GM11168 (cell line): ENCODE data around the gene PRTN3.
"Not testable (repeated sequence)": the region's sequence is repeated elsewhere in the genome, so short reads cannot be mapped to it uniquely, and the experiment has no call there.

Experiments used
- in situ Hi-C: fragments of 300-500 bp; cut with MboI; formaldehyde crosslinking; loops from one replicate; pipeline ENCODE4 v1.12.0; 2022; ENCODE audit warnings: low sequenced_read_pairs; ENCODE audit not compliant: unreplicated experiment

Gene PRTN3

DNA sequence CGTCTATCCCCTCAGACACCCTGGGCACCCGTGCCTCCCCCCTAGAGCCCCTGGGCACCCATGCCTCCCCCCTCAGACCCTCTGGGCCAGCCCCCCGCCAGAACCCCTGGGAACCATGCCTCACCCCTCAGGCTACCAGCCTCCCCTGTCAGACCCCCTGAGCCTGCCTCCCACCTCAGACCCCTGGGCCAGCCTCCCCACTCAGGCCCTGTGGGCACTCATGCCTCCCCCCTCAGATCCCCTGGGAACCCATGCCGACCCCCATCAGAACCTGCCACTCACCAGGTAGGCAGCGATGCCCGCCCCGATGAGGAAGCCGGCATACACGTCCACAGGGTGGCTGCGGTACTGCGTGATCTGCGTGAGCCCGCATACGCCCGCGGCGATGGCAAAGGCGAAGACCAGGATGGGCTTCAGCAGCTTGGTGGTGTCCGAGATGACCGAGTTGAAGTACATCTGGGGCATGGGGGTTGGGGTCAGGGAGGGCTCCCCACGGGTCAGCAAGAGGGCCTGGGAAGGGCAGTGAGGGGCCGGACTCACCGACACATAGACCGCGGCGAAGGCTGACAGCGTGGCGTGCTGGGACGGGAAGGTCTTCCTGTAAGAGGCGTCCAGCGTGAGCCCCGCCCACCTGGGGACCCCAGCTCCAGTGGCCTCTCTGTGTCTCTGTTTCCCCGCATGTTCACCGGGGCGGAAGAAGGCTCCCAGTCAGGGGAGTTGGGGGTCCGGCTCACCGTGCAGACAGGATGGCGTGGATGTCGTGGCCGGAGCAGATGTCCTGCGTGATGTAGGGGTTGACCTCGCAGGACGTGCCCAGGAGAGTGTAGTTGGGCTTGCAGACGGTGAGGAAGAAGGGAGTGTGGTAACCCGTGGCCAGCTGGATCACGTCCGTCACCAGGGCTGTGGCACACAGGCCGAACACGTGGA, 26.4 kb upstream of the PRTN3 start:
- in situ Hi-C loops, result no loop called here

- in situ Hi-C loops, result no loop called here
Measured at GRCh38 chr19:815079-815774, 25.6 kb upstream of the PRTN3 start.

DNA sequence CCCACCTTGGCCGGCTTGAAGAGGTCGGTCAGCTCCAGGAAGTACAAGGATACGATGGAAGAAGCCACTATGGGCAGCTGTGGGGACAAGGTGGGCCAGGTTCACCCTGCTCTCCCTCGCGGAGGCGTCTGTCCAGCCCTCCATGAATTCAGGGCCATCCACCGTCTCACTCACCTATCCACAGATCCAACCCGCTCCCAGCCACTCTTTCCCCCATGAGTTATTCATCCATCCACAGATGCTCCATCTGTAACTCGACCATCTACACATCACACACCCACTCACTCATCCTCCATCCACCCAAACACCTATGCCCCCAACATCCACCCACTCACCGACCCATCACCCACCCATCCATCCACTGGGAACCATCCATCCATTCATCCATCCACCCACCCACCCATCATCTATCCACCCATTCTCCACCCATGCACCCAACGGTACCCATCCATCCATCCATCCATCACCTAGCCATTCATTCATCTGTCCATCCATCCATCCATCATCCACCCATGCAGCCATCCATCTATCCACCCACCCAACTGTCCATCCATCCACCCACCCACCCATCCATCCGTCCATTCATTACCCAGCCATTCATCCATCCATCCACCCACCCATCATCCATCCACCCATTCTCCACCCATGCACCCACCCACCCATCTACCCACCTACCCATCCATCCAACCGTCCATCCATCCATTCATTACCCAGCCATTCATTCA, 24.9 kb upstream of the PRTN3 start:
- in situ Hi-C loops, result no loop called here

GRCh38 chr19:816500-816857, 24.3 kb upstream of the PRTN3 start:
- in situ Hi-C loops, result no loop called here

DNA sequence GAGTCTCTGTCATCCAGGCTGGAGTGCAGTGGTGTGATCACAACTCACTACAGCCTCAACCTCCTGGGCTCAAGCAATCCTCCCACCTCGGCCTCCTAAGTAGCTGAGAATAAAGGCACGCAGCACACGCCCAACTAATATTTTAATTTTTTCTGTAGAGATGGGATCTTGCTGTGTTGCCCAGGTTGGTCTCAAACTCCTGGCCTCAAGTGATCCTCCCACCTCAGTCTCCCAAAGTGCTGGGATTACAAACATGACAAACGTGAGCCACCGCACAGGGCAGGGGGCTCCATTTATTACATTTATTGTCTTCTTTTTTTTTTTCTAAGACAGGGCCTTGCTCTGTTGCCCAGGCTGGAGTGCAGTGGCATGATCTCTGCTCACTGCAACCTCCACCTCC, 20.6 kb upstream of the PRTN3 start:
- in situ Hi-C loops, result not testable (repeated sequence)

GRCh38 chr19:821231-821824, 19.5 kb upstream of the PRTN3 start:
- in situ Hi-C loops, result no loop called here

DNA sequence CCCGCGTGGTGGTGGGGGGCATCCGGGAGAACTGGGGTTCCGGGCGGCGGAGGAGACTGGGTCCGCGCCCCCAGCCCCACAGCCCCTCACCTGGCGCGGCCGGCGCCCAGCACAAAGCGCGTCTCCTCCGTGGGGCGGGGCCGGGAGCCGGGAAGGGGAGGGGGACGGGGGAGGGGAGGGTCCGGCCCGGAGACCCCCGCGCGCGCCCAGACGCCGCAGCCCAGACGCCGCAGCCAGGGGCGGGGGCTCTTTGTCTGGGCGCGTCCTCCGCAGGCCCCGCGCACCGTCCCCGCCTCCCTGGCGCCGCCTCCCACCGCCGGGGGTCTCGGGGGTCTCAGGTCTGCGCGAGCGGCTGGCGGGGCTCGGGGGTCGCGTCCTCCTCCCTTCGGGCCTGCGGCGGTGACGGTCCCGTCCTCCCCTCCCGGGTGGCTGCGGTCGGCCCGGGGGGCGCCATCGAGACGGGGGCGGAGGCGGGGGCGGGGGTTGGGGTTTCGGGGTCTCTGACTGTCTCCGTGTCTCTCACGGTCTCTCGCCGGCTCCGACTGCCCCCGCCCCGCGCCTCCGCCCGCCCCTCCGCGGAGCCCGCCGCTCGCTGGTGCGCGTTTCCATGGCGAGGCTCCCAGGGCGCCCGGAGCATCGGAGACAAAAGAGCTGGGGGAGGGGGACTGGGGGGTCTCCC, 18.8 kb upstream of the PRTN3 start, which contains the start of gene PLPPR3:
TSS of gene PLPPR3 (minus strand) at position 131 of the 679 bp plus-strand sequence. CDS start 396 bp downstream, outside the sequence.
- in situ Hi-C loops, result no loop called here

DNA sequence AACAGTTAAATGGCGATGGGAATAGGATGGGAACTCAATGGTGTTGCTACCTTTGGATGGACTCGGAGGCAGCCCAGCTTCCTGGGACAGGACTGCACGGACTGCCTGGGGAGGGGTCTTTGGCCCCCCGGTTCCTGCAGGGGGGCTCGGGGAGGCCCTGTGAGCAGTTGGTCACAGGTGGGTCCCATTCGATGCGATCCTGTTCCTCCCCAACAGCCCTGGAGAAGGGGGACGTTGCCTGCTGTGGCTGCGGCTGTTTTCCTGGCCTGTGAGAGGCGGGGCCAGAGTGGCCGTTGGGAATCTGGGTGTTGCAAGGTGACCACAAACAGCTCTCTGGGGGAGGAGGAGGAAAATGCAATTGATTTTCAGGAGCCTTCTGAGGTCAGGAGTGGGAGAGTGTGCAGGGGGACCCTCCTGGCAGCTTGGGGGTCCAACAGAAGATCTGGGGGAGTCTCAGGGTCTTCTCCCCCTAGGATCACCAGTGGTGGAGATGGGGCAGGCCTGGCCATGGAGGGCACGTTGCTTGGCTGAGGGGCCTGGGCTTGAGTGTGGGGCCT, 17.2 kb upstream of the PRTN3 start:
- in situ Hi-C loops, result no loop called here

- in situ Hi-C loops, result no loop called here
Measured at GRCh38 chr19:824885-825284, 15.9 kb upstream of the PRTN3 start.

GRCh38 chr19:825897-826644, 14.7 kb upstream of the PRTN3 start:
- in situ Hi-C loops, result no loop called here

GRCh38 chr19:827314-827709, 13.5 kb upstream of the PRTN3 start:
- in situ Hi-C loops, result no loop called here

DNA sequence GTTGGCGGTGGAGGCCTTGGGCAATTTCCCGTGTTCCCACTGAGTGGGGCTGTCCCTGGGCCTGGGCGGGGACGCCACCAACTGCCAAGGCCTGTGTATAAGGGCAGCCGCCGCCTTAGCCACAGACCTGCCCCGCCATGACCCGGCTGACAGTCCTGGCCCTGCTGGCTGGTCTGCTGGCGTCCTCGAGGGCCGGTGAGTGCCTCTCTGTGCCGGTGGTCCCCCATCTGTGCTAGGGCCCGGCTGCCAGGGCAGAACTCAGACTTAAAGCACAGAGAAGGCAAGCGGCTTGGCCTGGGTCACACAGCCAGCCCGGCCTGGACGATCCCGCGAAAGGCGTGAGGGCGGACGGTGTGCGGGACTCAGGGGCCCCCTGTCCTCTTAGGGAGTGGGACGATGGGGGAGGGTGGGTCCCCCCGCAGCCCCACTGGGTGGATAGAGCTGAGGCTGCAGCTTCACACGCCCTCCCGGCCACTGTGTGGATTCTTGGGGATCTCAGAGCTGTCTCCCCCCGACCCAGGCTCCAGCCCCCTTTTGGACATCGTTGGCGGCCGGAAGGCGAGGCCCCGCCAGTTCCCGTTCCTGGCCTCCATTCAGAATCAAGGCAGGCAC, 13.0 kb upstream of the PRTN3 start, which contains the start of gene AZU1:
TSS of gene AZU1 (plus strand) at position 128 of the 612 bp plus-strand sequence. CDS start at position 138, 10 bp downstream.
- in situ Hi-C loops, result no loop called here

DNA sequence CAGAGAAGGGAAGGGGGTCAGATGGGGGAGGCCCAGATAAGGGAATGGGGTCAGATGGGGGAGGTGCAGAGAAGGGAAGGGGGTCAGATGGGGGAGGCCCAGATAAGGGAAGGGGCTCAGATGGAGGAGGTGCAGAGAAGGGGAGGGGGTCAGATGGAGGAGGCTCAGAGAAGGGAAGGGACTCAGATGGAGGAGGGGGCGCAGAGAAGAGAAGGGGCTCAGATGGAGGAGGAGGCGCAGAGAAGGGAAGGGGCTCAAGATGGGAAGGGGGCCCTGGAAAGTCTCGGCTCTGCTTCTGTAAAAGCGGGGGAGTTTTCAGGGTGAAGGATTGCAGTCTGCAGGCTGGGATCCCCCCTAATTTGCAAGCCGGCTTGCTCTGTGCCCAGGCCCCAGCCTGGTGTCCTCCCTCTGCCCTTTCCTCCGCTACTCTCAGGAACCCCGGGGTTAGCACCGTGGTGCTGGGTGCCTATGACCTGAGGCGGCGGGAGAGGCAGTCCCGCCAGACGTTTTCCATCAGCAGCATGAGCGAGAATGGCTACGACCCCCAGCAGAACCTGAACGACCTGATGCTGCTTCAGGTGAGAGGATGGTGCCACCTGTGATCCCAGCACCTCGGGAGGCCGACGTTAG, 11.6 kb upstream of the PRTN3 start:
- in situ Hi-C loops, result no loop called here

DNA sequence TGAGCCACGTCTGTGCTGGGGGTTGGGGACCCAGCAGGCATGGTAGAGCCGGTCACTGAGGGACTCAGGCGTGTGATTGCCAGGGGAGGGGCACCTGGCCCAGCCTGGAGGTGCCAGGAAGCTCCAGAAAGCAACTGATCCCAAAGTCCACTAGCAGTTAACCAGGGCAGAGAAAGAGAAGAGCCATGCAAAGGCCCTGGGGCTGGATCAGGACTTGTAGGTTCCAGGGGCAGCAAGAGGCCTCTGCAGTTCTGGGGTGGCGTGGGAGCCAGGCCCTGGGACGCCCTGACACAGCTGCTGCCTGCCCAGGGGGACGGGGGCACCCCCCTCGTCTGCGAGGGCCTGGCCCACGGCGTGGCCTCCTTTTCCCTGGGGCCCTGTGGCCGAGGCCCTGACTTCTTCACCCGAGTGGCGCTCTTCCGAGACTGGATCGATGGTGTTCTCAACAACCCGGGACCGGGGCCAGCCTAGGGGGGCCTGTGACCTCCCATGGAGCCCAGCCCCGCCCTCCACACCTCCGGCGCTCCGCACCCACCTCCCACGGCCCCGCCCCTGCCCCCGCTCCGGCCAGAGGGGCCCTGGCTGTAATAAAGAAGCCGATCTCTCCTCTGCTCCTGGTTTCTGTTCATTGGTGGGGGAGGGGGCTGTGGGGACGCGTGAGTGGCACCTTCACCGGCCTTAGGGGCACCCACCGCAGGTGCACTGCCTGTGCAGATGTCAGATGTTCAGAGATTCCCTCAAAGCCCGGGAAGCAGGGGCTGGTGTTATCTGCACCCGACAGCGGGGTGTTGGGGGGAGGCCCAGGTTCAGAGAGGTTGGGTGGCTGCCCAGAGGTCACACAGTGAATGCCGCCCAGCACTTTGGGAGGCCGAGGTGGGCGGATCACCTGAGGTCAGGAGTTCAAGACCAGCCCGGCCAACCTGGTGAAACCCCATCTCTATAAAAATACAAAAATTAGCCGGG, 9.1 kb upstream of the PRTN3 start:
- in situ Hi-C loops, result no loop called here

GRCh38 chr19:834216-834615, 6.6 kb upstream of the PRTN3 start:
- in situ Hi-C loops, result no loop called here

DNA sequence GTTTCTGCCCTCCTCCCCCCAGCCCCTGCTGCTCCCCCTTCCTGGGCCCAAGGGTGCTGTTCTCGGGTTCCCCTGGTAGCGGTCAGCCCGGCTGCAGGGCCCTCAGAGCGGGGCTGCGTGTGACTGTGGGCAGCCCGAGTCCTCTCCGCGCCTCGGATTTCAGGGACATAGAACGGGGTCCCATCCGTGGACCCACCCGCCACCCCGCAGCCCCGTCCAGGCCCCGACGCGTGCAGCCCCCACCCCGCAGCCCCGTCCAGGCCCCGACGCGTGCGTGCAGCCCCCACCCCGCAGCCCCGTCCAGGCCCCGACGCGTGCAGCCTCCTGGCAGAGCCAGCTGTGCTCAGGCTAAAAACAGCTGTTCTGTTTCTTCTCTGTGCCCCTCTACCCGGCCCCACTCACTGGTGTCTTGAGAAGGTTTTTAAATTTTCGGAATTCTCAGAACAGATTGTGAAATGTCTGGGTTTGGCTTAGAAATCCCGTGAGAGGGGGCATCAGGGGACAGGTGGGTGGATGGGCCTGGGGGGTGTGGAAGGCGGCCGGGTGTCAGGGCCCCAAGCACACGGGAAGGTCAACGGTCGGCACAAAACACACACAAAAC, 5.5 kb upstream of the PRTN3 start:
- in situ Hi-C loops, result no loop called here
